Progenitor cell of endocrine pancreas (in vitro differentiated cells): Measurements from ENCODE around the gene COL23A1. TPM values are rescaled to one million over a fixed set of nuclear protein-coding genes. Genes with fewer than 3 reads are reported as not detected.

Experiments used
- DNase-seq: peaks from one replicate; pipeline ENCODE4 v3.0.0; 2021; ENCODE audit warnings: low spot score; ENCODE audit not compliant: unreplicated experiment
- H3K27ac Mint-ChIP-seq: 2 replicates; pipeline ENCODE4 v1.8.0; 2021; ENCODE audit warnings: mild to moderate bottlenecking, moderate library complexity, mixed read lengths
- H3K27me3 Mint-ChIP-seq: 2 replicates; pipeline ENCODE4 v1.8.0; 2021; ENCODE audit warnings: mixed read lengths
- H3K36me3 Mint-ChIP-seq: 2 replicates; pipeline ENCODE4 v1.8.0; 2022; ENCODE audit warnings: mixed read lengths; ENCODE audit not compliant: insufficient read depth
- H3K4me1 Mint-ChIP-seq: 2 replicates; pipeline ENCODE4 v1.8.0; 2021; ENCODE audit warnings: low read depth, mixed read lengths
- H3K4me3 Mint-ChIP-seq: 2 replicates; pipeline ENCODE4 v1.8.0; 2021; ENCODE audit warnings: low read depth, mild to moderate bottlenecking, moderate library complexity, mixed read lengths
- H3K9me3 Mint-ChIP-seq: 2 replicates; pipeline ENCODE4 v1.8.0; 2021; ENCODE audit warnings: low read depth, mixed read lengths
- CTCF ChIP-seq: fragments of 200-600 bp; sonication (generic); IDR thresholded peaks from one replicate; pipeline ENCODE4 v1.5.0; 2021; ENCODE audit warnings: antibody characterized with exemption, mild to moderate bottlenecking; ENCODE audit not compliant: unreplicated experiment
- total RNA-seq: library from RNA; stranded (reverse); gene quantifications from 2 replicates; pipeline ENCODE4 v1.2.1, GENCODE V29; 2021

Gene COL23A1
- total RNA-seq, 1 donor from 2014 or later = 0.36 TPM

GRCh38 chr5:178297751-178298150 lies 292.4 kb downstream of the COL23A1 start:
- Mint-ChIP-seq H3K27me3 (peaks cover 8% of the 10 kb centered on the region), H3K4me3 (no peak overlapping the region), H3K36me3 (no peaks in the 10 kb centered on the region), H3K9me3 (peaks cover 4% of the 10 kb centered on the region), H3K4me1 (no peaks in the 10 kb centered on the region), H3K27ac (no peak overlapping the region)
- TF ChIP-seq CTCF = no peak
- no peak for DNase-seq

- H3K4me1 Mint-ChIP-seq = no peaks in the 10 kb centered on the region
- no peak overlapping the region for H3K4me3 Mint-ChIP-seq
- H3K36me3 Mint-ChIP-seq = no peaks in the 10 kb centered on the region
- H3K9me3 Mint-ChIP-seq = peaks cover 3% of the 10 kb centered on the region
- no peak overlapping the region for H3K27ac Mint-ChIP-seq
- TF ChIP-seq CTCF = no peak
- DNase-seq = no peak
- H3K27me3 Mint-ChIP-seq = peaks cover 19% of the 10 kb centered on the region
Observed at GRCh38 chr5:178296066-178296465, 294.1 kb downstream of the COL23A1 start.

GRCh38 chr5:178295589-178295988 lies 294.6 kb downstream of the COL23A1 start:
- Mint-ChIP-seq H3K9me3 (no peaks in the 10 kb centered on the region), H3K27ac (no peak overlapping the region), H3K36me3 (no peaks in the 10 kb centered on the region), H3K4me3 (no peak overlapping the region), H3K27me3 (peaks cover 19% of the 10 kb centered on the region), H3K4me1 (no peaks in the 10 kb centered on the region)
- no peak for DNase-seq
- TF ChIP-seq CTCF = no peak

- Mint-ChIP-seq H3K4me3 (no peak overlapping the region), H3K27me3 (peaks cover 24% of the 10 kb centered on the region), H3K36me3 (no peaks in the 10 kb centered on the region), H3K9me3 (no peaks in the 10 kb centered on the region), H3K27ac (no peak overlapping the region), H3K4me1 (no peaks in the 10 kb centered on the region)
- no peak for DNase-seq
- no peak for TF ChIP-seq CTCF
Observed at GRCh38 chr5:178293815-178294214, 296.4 kb downstream of the COL23A1 start.

- no peak overlapping the region for H3K4me3 Mint-ChIP-seq
- H3K36me3 Mint-ChIP-seq = no peaks in the 10 kb centered on the region
- DNase-seq = no peak
- peaks cover 25% of the 10 kb centered on the region for H3K27me3 Mint-ChIP-seq
- no peaks in the 10 kb centered on the region for H3K9me3 Mint-ChIP-seq
- H3K4me1 Mint-ChIP-seq = no peaks in the 10 kb centered on the region
- no peak overlapping the region for H3K27ac Mint-ChIP-seq
- TF ChIP-seq CTCF = no peak
Observed at GRCh38 chr5:178293400-178293799, 296.8 kb downstream of the COL23A1 start.
